Activated naive CD8-positive, alpha-beta T cell treated with anti-CD3 and anti-CD28 coated beads, Interleukin-2, amount 10 ng/mL, durations not matched to agents 7 days and 5 days (primary cell): Measurements from ENCODE around the gene ACAN. TPM values are rescaled to one million over a fixed set of nuclear protein-coding genes. Genes with fewer than 3 reads are reported as not detected.
A peak's percentile ranks its signal among the peaks of the same experiment; 100 is the strongest.

Experiments used
- ATAC-seq: fragments of 150-1000 bp; cut with Tn5 transposase; one replicate; pipeline ENCODE4 v1.10.0; 2021; ENCODE audit warnings: low read depth, moderate library complexity
- POLR2A ChIA-PET: fragments of 350-600 bp; sonication (Branson Sonifier 250); formaldehyde crosslinking; loops from one replicate; lab custom pipeline; 2021; ENCODE audit warnings: antibody characterized with exemption; lab: Charles Lee
- DNase-seq: peaks from one replicate; pipeline ENCODE4 v3.0.0; 2021
- H3K27ac Mint-ChIP-seq: one replicate; pipeline ENCODE4 v1.8.0; 2022; ENCODE audit warnings: mild to moderate bottlenecking, mixed read lengths
- H3K27me3 Mint-ChIP-seq: one replicate; pipeline ENCODE4 v1.8.0; 2022; ENCODE audit warnings: mild to moderate bottlenecking, moderate library complexity, mixed read lengths
- H3K36me3 Mint-ChIP-seq: one replicate; pipeline ENCODE4 v1.8.0; 2021; ENCODE audit warnings: mild to moderate bottlenecking, mixed read lengths
- H3K4me1 Mint-ChIP-seq: one replicate; pipeline ENCODE4 v1.8.0; 2021; ENCODE audit warnings: mixed read lengths
- H3K4me3 Mint-ChIP-seq: one replicate; pipeline ENCODE4 v1.8.0; 2022; ENCODE audit warnings: mild to moderate bottlenecking, moderate library complexity, mixed read lengths
- H3K9me3 Mint-ChIP-seq: one replicate; pipeline ENCODE4 v1.8.0; 2021; ENCODE audit warnings: mixed read lengths
- total RNA-seq, 2 experiments: library from RNA; stranded (reverse); gene quantifications; one replicate each; pipeline ENCODE4 v1.2.3, GENCODE V29; 2021

Gene ACAN
- not detected for total RNA-seq

DNA sequence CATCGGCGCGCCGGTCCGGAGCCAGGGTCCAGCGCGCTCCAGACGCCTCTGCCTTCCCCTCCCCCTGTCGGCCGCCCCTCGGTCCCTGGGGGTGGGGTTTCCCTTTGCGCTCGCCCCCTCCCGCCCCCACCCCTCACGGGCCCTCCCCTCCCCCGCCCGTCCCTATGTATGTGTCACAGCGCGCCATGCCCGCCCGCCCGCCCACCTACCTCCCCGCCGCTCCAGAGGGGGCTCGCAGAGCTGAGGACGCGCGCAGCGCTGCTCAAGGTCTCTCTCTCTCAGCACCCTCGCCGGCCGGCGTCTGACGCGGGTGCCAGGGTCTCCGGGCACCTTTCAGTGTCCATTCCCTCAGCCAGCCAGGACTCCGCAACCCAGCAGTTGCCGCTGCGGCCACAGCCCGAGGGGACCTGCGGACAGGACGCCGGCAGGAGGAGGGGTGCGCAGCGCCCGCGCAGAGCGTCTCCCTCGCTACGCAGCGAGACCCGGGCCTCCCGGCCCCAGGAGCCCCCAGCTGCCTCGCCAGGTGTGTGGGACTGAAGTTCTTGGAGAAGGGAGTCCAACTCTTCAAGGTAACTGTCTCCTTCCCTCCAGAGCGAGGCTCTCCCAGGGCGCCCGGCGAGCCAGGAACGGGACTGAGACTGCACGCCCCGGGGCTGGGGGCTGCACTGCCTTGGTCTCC is at the start of gene ACAN:
Gene ACAN, plus strand, starts transcription at position 196 of the 679 bp plus-strand sequence. CDS start 32,771 bp downstream, outside the sequence.
- POLR2A ChIA-PET, result no interaction called here

DNA sequence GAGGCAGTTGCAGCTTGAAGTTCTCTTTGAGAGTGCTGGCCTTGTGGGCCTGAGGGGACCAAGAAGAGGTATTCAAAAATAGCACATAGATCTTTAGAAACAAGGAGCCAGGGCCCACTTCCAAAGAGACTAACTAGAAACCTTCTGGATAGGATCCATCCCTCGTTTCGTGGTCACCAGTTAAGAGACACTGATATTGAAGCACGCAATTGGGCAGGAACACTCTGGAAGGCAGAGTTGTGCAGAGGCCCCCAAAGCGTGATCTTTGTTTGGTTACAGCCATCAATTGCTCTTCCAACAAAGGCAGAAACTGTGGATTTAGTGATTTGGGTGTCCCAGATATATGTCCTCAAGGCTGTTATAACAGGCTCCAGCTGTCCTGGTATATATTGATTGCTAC is 46.7 kb upstream of the ACAN start:
- POLR2A ChIA-PET, result no interaction called here
- Mint-ChIP-seq H3K27me3 (peaks cover 26% of the 10 kb centered on the region), H3K9me3 (peaks cover 3% of the 10 kb centered on the region), H3K4me1 (no peaks in the 10 kb centered on the region), H3K4me3 (no peak overlapping the region), H3K36me3 (no peaks in the 10 kb centered on the region), H3K27ac (no peak overlapping the region)
- no peak for DNase-seq
- ATAC-seq, result no peak

More for the DNA sequence above, at the start of gene ACAN:
- Mint-ChIP-seq H3K27me3 (peaks cover 55% of the 10 kb centered on the region), H3K36me3 (no peaks in the 10 kb centered on the region), H3K9me3 (no peaks in the 10 kb centered on the region), H3K4me1 (peaks cover 3% of the 10 kb centered on the region), H3K27ac (no peak within 1 kb of the TSS), H3K4me3 (peak within 1 kb of the TSS; percentile 56)
- DNase-seq, result no peak
- no peak for ATAC-seq

DNA sequence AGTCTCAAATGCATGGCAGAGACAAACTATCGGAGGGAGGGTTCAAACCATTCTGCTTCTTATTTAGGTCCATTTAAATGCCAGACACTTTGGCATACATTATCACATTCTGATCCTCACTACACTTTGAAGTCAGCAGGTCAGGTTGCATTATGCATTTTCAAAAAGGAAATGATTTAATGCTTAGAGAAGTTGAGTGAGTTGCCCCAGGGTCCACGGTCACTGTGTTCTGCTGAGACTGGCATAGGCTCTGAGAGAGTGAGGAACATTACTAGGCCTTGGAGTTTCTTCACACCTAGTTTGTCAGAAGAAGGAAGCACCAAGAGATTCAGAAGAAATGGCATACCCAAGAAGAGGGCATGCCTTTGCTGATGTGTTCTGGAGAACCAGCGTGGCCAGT is 46.3 kb upstream of the ACAN start:
- Mint-ChIP-seq H3K36me3 (no peaks in the 10 kb centered on the region), H3K4me1 (no peaks in the 10 kb centered on the region), H3K4me3 (no peak overlapping the region), H3K27me3 (peaks cover 23% of the 10 kb centered on the region), H3K9me3 (peaks cover 3% of the 10 kb centered on the region), H3K27ac (no peak overlapping the region)
- POLR2A ChIA-PET, result no interaction called here
- ATAC-seq (no peak), DNase-seq (no peak)

DNA sequence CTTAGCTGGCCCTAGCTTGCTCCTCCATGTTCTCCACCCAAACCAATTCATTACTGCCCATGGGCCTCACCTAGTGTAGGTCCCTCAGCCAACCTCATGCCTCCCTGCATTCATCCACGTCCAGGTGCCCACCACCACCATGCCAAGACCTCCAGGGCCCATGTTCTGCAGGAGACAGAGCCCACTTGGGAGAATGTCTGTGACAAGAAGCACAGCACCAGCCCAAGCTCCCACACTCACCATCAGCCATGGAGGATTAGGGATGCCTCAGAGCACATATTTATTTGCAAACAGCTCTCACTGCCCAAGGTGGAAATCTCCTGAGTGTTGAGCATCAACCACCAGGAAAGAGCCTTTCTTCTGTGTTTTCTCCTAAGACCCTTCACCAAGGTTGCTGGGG is 43.4 kb upstream of the ACAN start:
- POLR2A ChIA-PET, result no interaction called here

DNA sequence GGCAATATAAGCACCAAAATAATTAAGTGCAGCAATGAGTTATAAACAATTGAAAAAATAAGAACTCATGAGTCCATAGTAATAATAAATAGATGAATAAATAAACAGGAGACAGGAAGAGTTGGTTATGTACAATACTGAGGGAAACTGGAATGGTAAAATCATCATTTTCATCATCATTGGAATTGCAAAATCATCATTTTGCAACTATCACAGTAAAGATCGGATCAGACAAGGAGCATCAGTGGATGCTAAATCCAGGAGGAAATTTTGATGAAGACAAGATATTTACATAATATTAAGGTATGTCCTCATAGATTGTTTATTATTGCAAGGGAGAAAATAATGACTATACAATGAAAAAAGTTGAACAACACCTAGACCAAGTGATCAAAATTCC is 38.8 kb upstream of the ACAN start:
- H3K27me3 Mint-ChIP-seq, result peaks cover 8% of the 10 kb centered on the region
- peaks cover 3% of the 10 kb centered on the region for H3K9me3 Mint-ChIP-seq
- no peak overlapping the region for H3K4me3 Mint-ChIP-seq
- DNase-seq (no peak), ATAC-seq (no peak)
- no peaks in the 10 kb centered on the region for H3K4me1 Mint-ChIP-seq
- no peak overlapping the region for H3K27ac Mint-ChIP-seq
- no peaks in the 10 kb centered on the region for H3K36me3 Mint-ChIP-seq
- POLR2A ChIA-PET, result no interaction called here

More for the DNA sequence above, 43.4 kb upstream of the ACAN start:
- Mint-ChIP-seq H3K27ac (no peak overlapping the region), H3K4me3 (no peak overlapping the region), H3K27me3 (peaks cover 8% of the 10 kb centered on the region), H3K4me1 (no peaks in the 10 kb centered on the region), H3K9me3 (peaks cover 3% of the 10 kb centered on the region), H3K36me3 (no peaks in the 10 kb centered on the region)
- no peak for ATAC-seq
- no peak for DNase-seq

DNA sequence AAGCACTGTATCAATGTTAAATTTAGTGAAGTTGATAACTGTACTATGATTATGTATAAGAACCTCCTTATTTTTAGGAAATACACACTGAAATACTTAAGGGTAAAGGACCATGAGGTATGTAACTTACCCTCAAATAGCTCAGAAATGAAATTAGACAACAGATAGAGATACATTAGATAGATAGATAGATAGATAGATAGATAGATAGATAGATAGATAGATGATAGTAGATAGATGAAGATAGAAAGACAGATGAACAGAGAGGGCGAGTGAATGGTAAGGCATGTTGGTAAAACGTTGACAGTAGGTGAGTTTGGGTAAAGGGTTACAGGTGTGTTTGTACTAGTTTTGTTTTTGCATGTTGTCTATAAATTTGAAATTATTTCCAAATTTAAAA is 38.0 kb upstream of the ACAN start:
- no peak for DNase-seq
- Mint-ChIP-seq H3K4me3 (no peak overlapping the region), H3K4me1 (peaks cover 2% of the 10 kb centered on the region), H3K27me3 (peaks cover 15% of the 10 kb centered on the region), H3K27ac (no peak overlapping the region), H3K9me3 (peaks cover 6% of the 10 kb centered on the region), H3K36me3 (peaks cover 3% of the 10 kb centered on the region)
- no peak for ATAC-seq
- POLR2A ChIA-PET, result no interaction called here

DNA sequence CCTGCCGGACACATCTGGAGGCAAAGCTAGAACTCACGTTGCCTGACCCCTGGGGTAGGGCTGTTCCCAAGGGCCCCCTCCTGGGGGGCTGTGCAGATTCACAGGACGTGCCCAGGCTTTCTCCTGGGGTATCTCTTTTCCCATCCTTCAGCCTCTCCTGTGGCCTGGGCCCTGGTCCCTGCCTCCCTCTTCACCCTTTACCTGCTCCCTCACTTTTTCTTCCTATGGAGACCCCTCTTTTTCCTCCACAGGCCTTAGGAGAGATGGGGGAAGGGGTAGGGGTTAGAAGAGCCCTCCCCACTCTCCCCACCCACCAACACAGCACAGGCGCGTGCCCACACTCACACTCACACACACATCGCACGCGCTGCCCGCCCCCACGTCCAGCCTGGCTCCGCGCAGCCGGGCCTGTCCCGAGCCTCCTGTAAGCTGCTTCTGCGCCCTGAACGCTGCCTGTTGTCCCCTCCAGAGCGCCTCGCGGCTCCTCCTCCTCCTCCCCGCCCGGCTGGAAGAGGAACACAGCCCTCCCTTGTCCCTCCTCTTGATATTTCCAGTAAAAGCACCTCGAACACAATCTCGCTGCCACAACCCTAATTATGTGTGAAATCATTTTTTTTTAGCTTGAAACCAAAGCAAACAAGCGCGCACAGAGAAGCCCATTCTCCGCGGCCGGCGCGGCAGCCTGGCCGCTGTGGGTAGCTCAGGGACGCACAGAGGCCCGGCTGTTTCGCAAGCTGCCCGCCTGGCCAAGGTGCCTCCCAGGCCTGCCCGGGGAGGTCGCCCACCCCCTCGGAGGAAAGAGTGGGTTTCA is 33.9 kb upstream of the ACAN start:
- Mint-ChIP-seq H3K4me3 (peak overlapping the region; percentile 29), H3K27ac (no peak overlapping the region), H3K9me3 (peaks cover 6% of the 10 kb centered on the region), H3K27me3 (peaks cover 29% of the 10 kb centered on the region), H3K36me3 (peaks cover 5% of the 10 kb centered on the region), H3K4me1 (peaks cover 2% of the 10 kb centered on the region)
- DNase-seq (no peak), ATAC-seq (no peak)
- POLR2A ChIA-PET, result no interaction called here

DNA sequence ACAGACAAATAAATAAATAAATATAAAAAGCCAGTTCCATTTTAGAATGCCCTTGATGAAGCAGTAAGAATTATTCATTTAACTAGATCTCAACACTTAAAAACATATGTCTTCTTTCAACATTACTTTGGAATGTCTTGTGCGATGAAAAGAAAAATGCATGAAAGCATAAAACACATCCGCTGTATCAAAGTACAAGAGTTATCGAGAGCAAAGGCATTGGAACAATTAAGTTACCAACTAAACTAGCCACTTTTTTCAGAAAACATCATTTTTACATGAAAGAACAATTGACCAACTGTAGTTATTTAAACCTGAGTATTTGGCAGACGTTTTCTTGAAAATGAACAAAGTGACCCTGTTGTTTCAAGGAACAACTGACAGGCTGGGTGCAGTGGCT is 27.5 kb upstream of the ACAN start:
- ATAC-seq (no peak), DNase-seq (no peak)
- peaks cover 24% of the 10 kb centered on the region for H3K27me3 Mint-ChIP-seq
- peaks cover 3% of the 10 kb centered on the region for H3K9me3 Mint-ChIP-seq
- POLR2A ChIA-PET, result no interaction called here
- peaks cover 1% of the 10 kb centered on the region for H3K36me3 Mint-ChIP-seq
- no peaks in the 10 kb centered on the region for H3K4me1 Mint-ChIP-seq
- H3K4me3 Mint-ChIP-seq, result no peak overlapping the region
- H3K27ac Mint-ChIP-seq, result no peak overlapping the region

DNA sequence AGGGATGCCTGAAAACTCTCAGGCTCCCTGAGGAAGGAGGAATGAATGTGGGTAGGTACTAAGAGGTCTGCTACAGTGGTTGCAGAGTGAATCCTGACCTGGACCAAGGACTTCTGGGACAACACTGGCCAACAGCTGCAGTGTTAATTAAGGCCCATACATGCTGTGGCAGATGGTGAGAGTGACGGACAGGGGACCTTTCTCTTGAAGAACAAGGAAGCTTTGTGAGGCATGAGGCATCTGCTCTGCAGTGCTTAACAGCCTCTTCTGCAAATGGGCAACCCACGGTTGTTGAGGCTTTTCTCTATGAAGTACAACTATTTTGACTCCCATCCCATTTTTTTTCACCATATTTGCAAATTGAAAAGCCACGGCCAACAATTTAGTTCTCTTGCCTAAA is 26.6 kb upstream of the ACAN start:
- ATAC-seq (no peak), DNase-seq (no peak)
- peaks cover 18% of the 10 kb centered on the region for H3K27me3 Mint-ChIP-seq
- peaks cover 2% of the 10 kb centered on the region for H3K9me3 Mint-ChIP-seq
- H3K36me3 Mint-ChIP-seq, result peaks cover 1% of the 10 kb centered on the region
- POLR2A ChIA-PET, result no interaction called here
- no peaks in the 10 kb centered on the region for H3K4me1 Mint-ChIP-seq
- H3K4me3 Mint-ChIP-seq, result no peak overlapping the region
- H3K27ac Mint-ChIP-seq, result no peak overlapping the region

DNA sequence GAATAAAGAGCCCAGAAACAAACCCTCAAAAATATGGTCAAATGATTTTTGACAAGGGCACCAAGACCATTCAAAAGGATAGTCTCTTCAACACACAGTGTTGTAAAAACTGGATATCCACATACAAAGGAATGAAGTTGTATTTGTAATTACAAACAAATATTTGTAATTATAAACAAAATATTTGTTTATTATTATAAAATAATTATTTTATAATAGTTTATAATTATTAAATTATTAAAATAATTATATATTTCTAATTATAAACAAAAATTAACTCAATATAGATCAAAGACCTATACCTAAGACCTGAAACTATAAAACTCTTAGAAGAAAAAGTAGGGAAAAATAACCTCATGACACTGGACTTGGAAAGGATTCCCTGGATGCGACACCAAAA is 23.3 kb upstream of the ACAN start:
- Mint-ChIP-seq H3K4me3 (no peak overlapping the region), H3K4me1 (no peaks in the 10 kb centered on the region), H3K27ac (no peak overlapping the region), H3K9me3 (peaks cover 2% of the 10 kb centered on the region), H3K36me3 (no peaks in the 10 kb centered on the region), H3K27me3 (peaks cover 15% of the 10 kb centered on the region)
- POLR2A ChIA-PET, result no interaction called here
- DNase-seq, result no peak
- ATAC-seq, result no peak

DNA sequence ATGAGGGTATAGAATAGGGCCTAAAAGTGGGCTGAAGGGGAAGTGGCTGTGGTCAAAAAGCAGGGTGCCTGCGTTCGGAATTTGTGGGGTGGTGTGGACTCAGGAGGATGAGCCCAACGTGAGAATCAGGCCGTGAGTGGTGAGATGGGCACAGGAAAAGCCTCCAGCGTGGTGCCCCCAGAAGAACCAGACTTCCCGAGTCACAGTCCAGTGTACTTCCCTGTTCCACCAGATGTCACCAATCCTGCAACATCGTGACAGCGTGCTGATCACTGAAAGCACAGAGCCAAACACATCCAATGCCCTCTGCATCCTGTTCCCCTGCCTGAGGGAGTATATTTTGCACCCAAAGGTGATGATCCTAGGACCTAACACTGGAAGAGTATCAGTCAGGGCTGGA is 20.8 kb upstream of the ACAN start:
- POLR2A ChIA-PET, result no interaction called here
- Mint-ChIP-seq H3K4me3 (no peak overlapping the region), H3K4me1 (no peaks in the 10 kb centered on the region), H3K27ac (no peak overlapping the region), H3K9me3 (no peaks in the 10 kb centered on the region), H3K36me3 (no peaks in the 10 kb centered on the region), H3K27me3 (peaks cover 17% of the 10 kb centered on the region)
- ATAC-seq (no peak), DNase-seq (no peak)

DNA sequence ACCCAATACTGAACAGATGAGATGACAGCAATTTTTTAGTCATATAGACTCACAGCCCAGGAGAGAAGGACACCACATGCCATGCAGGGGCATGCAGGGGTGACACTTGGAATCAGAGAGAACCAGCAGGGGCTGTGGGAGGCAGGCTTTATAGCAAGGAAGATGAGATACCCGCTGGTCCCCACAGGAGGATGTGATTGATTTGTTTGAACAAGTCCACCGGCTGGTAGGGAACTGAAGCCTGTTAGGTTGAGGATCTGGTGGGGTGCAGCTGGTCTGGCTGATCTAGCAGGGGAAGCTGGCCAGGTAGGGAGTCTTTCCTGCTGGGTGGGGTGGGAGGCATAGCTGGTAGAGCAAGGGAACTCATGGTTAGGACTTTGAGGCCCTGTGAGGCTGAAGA is 18.0 kb upstream of the ACAN start:
- POLR2A ChIA-PET, result no interaction called here
- H3K27me3 Mint-ChIP-seq, result peaks cover 16% of the 10 kb centered on the region
- no peak overlapping the region for H3K4me3 Mint-ChIP-seq
- DNase-seq (no peak), ATAC-seq (no peak)
- no peaks in the 10 kb centered on the region for H3K36me3 Mint-ChIP-seq
- no peaks in the 10 kb centered on the region for H3K9me3 Mint-ChIP-seq
- H3K4me1 Mint-ChIP-seq, result no peaks in the 10 kb centered on the region
- H3K27ac Mint-ChIP-seq, result no peak overlapping the region

DNA sequence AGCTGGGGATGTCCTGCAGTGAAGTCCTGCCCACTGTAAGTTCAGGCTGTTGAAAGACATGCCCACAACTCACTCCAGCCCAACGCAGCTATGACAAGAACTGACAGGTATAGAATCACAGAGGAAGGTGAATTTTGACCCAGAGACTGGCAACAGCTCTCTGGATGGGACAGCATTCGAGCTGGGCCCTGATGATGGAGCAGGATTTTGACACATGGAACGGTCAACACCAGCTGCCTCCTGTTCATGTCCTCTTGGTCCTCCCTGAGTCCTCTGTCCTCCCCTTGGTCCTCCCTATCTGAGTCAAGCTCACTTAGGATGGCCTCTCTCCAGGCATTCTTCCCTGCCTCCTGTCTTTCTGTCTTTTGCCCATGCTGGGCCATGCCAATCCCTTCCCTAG is 15.2 kb upstream of the ACAN start:
- H3K36me3 Mint-ChIP-seq, result no peaks in the 10 kb centered on the region
- H3K4me3 Mint-ChIP-seq, result no peak overlapping the region
- H3K27me3 Mint-ChIP-seq, result peaks cover 26% of the 10 kb centered on the region
- no peak overlapping the region for H3K27ac Mint-ChIP-seq
- ATAC-seq, result no peak
- no peaks in the 10 kb centered on the region for H3K4me1 Mint-ChIP-seq
- H3K9me3 Mint-ChIP-seq, result no peaks in the 10 kb centered on the region
- DNase-seq, result no peak
- POLR2A ChIA-PET, result no interaction called here

DNA sequence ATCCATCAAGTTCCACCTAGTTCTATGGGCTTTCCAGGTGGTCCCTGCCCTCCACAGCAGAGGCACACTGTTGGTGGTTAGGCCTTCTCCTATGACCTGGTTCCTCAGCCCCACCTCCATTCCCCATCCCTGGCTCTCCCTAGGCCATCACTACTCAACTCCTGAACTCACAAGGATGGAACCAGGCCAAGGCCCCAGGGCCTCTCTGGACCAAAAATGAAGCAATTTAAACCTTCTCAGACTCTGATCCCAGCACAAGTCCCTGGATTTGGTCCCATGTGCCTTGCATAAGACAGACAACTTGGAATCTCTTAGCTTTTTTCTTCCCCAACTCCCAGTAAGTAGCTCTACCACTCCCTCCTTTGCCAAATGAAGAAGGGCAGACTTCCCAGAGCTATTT is 14.4 kb upstream of the ACAN start:
- H3K36me3 Mint-ChIP-seq, result no peaks in the 10 kb centered on the region
- no peaks in the 10 kb centered on the region for H3K4me1 Mint-ChIP-seq
- no peaks in the 10 kb centered on the region for H3K9me3 Mint-ChIP-seq
- peaks cover 33% of the 10 kb centered on the region for H3K27me3 Mint-ChIP-seq
- no peak for DNase-seq
- H3K4me3 Mint-ChIP-seq, result no peak overlapping the region
- no peak for ATAC-seq
- H3K27ac Mint-ChIP-seq, result no peak overlapping the region
- POLR2A ChIA-PET, result no interaction called here
